GM12891 (cell line): ENCODE measurements around the gene SMTNL2. TPM values are rescaled to one million over a fixed set of nuclear protein-coding genes. Genes with fewer than 3 reads are reported as not detected.
A peak's percentile ranks its signal among the peaks of the same experiment; 100 is the strongest.

ENCODE experiments used
- DNase-seq: peaks from one replicate; pipeline ENCODE4 v3.0.0; 2011; ENCODE audit warnings: low spot score; ENCODE audit not compliant: insufficient read length
- FAIRE-seq: peaks from 2 replicates; lab custom pipeline; 2011; peaks lifted over from hg19 to GRCh38; lab: Jason Lieb, UNC
- PAX5 ChIP-seq: IDR thresholded peaks from 2 replicates; pipeline ENCODE4 v1.6.1; 2011; ENCODE audit warnings: low read length, moderate library complexity, mild to moderate bottlenecking; ENCODE audit not compliant: insufficient read depth, severe bottlenecking
- POLR2A ChIP-seq: IDR thresholded peaks from 2 replicates; pipeline ENCODE4 v1.6.1; 2011; ENCODE audit warnings: low read depth, low read length, control low read depth
- POLR2AphosphoS5 ChIP-seq: IDR thresholded peaks from 2 replicates; pipeline ENCODE4 v1.6.1; 2011; ENCODE audit warnings: low read depth, low read length, control low read depth
- POU2F2 ChIP-seq: IDR thresholded peaks from 2 replicates; pipeline ENCODE4 v1.6.1; 2011; ENCODE audit warnings: low read depth, mild to moderate bottlenecking, control low read depth, low read length, moderate library complexity
- SPI1 ChIP-seq: IDR thresholded peaks from 2 replicates; pipeline ENCODE4 v1.6.1; 2011; ENCODE audit warnings: low read depth, low read length, control low read depth
- TAF1 ChIP-seq: IDR thresholded peaks from 2 replicates; pipeline ENCODE4 v1.6.1; 2011; ENCODE audit warnings: low read depth, low read length, control low read depth
- polyA plus RNA-seq: library from polyadenylated mRNA; unstranded; fragments of >200 nt; gene quantifications from one replicate; pipeline ENCODE4 v1.2.1, GENCODE V29; 2012; ENCODE audit warnings: low read depth, missing spikeins, inconsistent platforms; ENCODE audit not compliant: missing spikeins

The SMTNL2 gene
- not detected for polyA plus RNA-seq

GRCh38 chr17:4584101-4584916 is at the start of gene SMTNL2:
Gene SMTNL2, plus strand, starts transcription at chr17:4584529. Its CDS starts 77 bp downstream, at chr17:4584606.
- TF ChIP-seq PAX5 (no peak), SPI1 (no peak), POLR2AphosphoS5 (no peak), POU2F2 (no peak)
- no peak for DNase-seq

GRCh38 chr17:4534928-4535666 is 49.2 kb upstream of the SMTNL2 start:
- no peak for FAIRE-seq
- TF ChIP-seq SPI1 (no peak), PAX5 (no peak), POU2F2 (no peak), POLR2A (no peak), POLR2AphosphoS5 (no peak), TAF1 (no peak)

More at GRCh38 chr17:4584101-4584916, at the start of gene SMTNL2:
- FAIRE-seq: no peak

GRCh38 chr17:4535667-4536258 is 48.6 kb upstream of the SMTNL2 start:
- FAIRE-seq (no peak), DNase-seq (no peak)
- TF ChIP-seq POU2F2: no peak
- no peak for TF ChIP-seq TAF1
- no peak for TF ChIP-seq POLR2A
- TF ChIP-seq SPI1: no peak
- TF ChIP-seq POLR2AphosphoS5: no peak
- TF ChIP-seq PAX5: no peak

More at GRCh38 chr17:4534928-4535666, 49.2 kb upstream of the SMTNL2 start:
- DNase-seq: no peak

- FAIRE-seq: no peak
- DNase-seq: no peak
- no peak for TF ChIP-seq TAF1
- TF ChIP-seq POLR2AphosphoS5: peak; percentile 55
Measured at GRCh38 chr17:4536259-4536741, 48.0 kb upstream of the SMTNL2 start.

GRCh38 chr17:4536742-4537411 is 47.5 kb upstream of the SMTNL2 start:
- DNase-seq: no peak
- TF ChIP-seq POLR2AphosphoS5: no peak
- no peak for TF ChIP-seq POU2F2
- TF ChIP-seq SPI1: no peak
- TF ChIP-seq POLR2A: no peak
- TF ChIP-seq PAX5: no peak
- TF ChIP-seq TAF1: no peak
- no peak for FAIRE-seq

- DNase-seq: no peak
- TF ChIP-seq TAF1 (no peak), POLR2A (no peak), POLR2AphosphoS5 (no peak), SPI1 (no peak), POU2F2 (no peak), PAX5 (no peak)
- no peak for FAIRE-seq
Measured at GRCh38 chr17:4537451-4538235, 46.7 kb upstream of the SMTNL2 start.

GRCh38 chr17:4538236-4539002 is 45.9 kb upstream of the SMTNL2 start:
- TF ChIP-seq PAX5: no peak
- no peak for TF ChIP-seq POLR2A
- TF ChIP-seq POLR2AphosphoS5: no peak
- TF ChIP-seq POU2F2: no peak
- no peak for TF ChIP-seq SPI1
- no peak for TF ChIP-seq TAF1
- no peak for DNase-seq
- no peak for FAIRE-seq

GRCh38 chr17:4539025-4539424 is 45.3 kb upstream of the SMTNL2 start:
- no peak for DNase-seq
- TF ChIP-seq PAX5: no peak
- TF ChIP-seq POLR2AphosphoS5: no peak
- no peak for FAIRE-seq
